HG02970 (cell line): Measurements from ENCODE around the gene NFIA.
"Not testable (repeated sequence)": the region's sequence is repeated elsewhere in the genome, so short reads cannot be mapped to it uniquely, and the experiment has no call there.

ENCODE experiments used
- ATAC-seq: cut with Tn5 transposase; IDR thresholded peaks from one replicate; pipeline ENCODE4 v1.9.1; 2021; ENCODE audit warnings: mild to moderate bottlenecking, moderate library complexity, moderate number of reproducible peaks; ENCODE audit not compliant: unreplicated experiment, low FRiP score

NFIA gene

GRCh38 chr1:61124078-61124477 is 41.7 kb downstream of the NFIA start:
- ATAC-seq: no peak

- ATAC-seq: no peak
Observed at GRCh38 chr1:61124696-61125095, 42.3 kb downstream of the NFIA start.

GRCh38 chr1:61125263-61125662 is 42.9 kb downstream of the NFIA start:
- no peak for ATAC-seq

- ATAC-seq: no peak
Observed at GRCh38 chr1:61125895-61126294, 43.5 kb downstream of the NFIA start.

GRCh38 chr1:61126843-61127242 is 44.5 kb downstream of the NFIA start:
- not testable (repeated sequence) for ATAC-seq

- no peak for ATAC-seq
Observed at GRCh38 chr1:61130338-61131000, 48.1 kb downstream of the NFIA start.

- ATAC-seq: no peak
Observed at GRCh38 chr1:61131248-61131647, 48.9 kb downstream of the NFIA start.

GRCh38 chr1:61131716-61132115 is 49.4 kb downstream of the NFIA start:
- ATAC-seq: no peak

GRCh38 chr1:61132176-61132638 is 49.8 kb downstream of the NFIA start:
- ATAC-seq: no peak

- no peak for ATAC-seq
Observed at GRCh38 chr1:61132645-61133334, 50.4 kb downstream of the NFIA start.

- ATAC-seq: no peak
Observed at GRCh38 chr1:61133335-61134019, 51.1 kb downstream of the NFIA start.

GRCh38 chr1:61135291-61135690 is 52.9 kb downstream of the NFIA start:
- ATAC-seq: no peak

GRCh38 chr1:61138305-61138704 is 55.9 kb downstream of the NFIA start:
- no peak for ATAC-seq

GRCh38 chr1:61138921-61139774 is 56.8 kb downstream of the NFIA start:
- ATAC-seq: no peak

- ATAC-seq: no peak
Observed at GRCh38 chr1:61139775-61140549, 57.6 kb downstream of the NFIA start.

GRCh38 chr1:61140778-61141177 is 58.4 kb downstream of the NFIA start:
- no peak for ATAC-seq

- ATAC-seq: no peak
Observed at GRCh38 chr1:61141288-61142042, 59.1 kb downstream of the NFIA start.

- ATAC-seq: no peak
Observed at GRCh38 chr1:61142043-61142440, 59.7 kb downstream of the NFIA start.
